Keratinocyte (primary cell): Measurements from ENCODE around the gene PODN. TPM values are rescaled to one million over a fixed set of nuclear protein-coding genes. Genes with fewer than 3 reads are reported as not detected.

Experiments
- DNase-seq: peaks from one replicate; pipeline ENCODE4 v3.0.0-alpha.2; 2011; ENCODE audit warnings: low read depth, missing footprints, low spot score
- FAIRE-seq: peaks from 2 replicates; lab custom pipeline; 2011; peaks lifted over from hg19 to GRCh38; lab: Jason Lieb, UNC
- H2AFZ ChIP-seq: 2 replicates; pipeline ENCODE4 v1.6.0; 2012; ENCODE audit warnings: low read length, control low read depth, inconsistent platforms; ENCODE audit not compliant: control insufficient read depth
- H3K27ac ChIP-seq: 2 replicates; pipeline ENCODE4 v1.5.1; 2011; ENCODE audit warnings: low read length; ENCODE audit not compliant: control insufficient read depth, insufficient read depth
- H3K27me3 ChIP-seq: 3 replicates; pipeline ENCODE4 v1.6.0; 2011; ENCODE audit warnings: low read length; ENCODE audit not compliant: control insufficient read depth, insufficient read depth; ENCODE audit errors: extremely low read depth
- H3K36me3 ChIP-seq, 2 experiments: 2 replicates in 1 of 2; 3 replicates in 1 of 2; pipeline ENCODE4 v1.5.1; 2011; ENCODE audit warnings: low read length in 2 of 2, mild to moderate bottlenecking in 1 of 2; ENCODE audit not compliant: control insufficient read depth in 2 of 2, insufficient read depth in 2 of 2; ENCODE audit errors: extremely low read depth in 1 of 2
- H3K4me1 ChIP-seq: 3 replicates; pipeline ENCODE4 v1.5.1; 2011; ENCODE audit warnings: low read length; ENCODE audit not compliant: control insufficient read depth, insufficient read depth; ENCODE audit errors: extremely low read depth
- H3K4me2 ChIP-seq: 3 replicates; pipeline ENCODE4 v1.6.0; 2011; ENCODE audit warnings: low read depth, low read length; ENCODE audit not compliant: control insufficient read depth, insufficient read depth; ENCODE audit errors: extremely low read depth
- H3K4me3 ChIP-seq, 3 experiments: fragments of 200-600 bp in 1 of 3; sonication (generic) in 1 of 3; 2 replicates in 2 of 3; 3 replicates in 1 of 3; pipeline ENCODE4 v1.5.1; 2011 to 2016; ENCODE audit warnings: low read length in 3 of 3, mild to moderate bottlenecking in 3 of 3, control low read depth in 2 of 3, inconsistent platforms in 1 of 3, low read depth in 1 of 3, mixed read lengths in 1 of 3, mixed run types in 1 of 3, moderate library complexity in 1 of 3; ENCODE audit not compliant: control insufficient read depth in 2 of 3, insufficient read depth in 2 of 3; ENCODE audit errors: extremely low read depth in 1 of 3
- H3K79me2 ChIP-seq: 2 replicates; pipeline ENCODE4 v1.6.0; 2012; ENCODE audit warnings: low read length; ENCODE audit not compliant: control insufficient read depth, insufficient read depth
- H3K9ac ChIP-seq: 3 replicates; pipeline ENCODE4 v1.6.0; 2011; ENCODE audit warnings: low read length; ENCODE audit not compliant: control insufficient read depth, insufficient read depth; ENCODE audit errors: extremely low read depth
- H3K9me1 ChIP-seq: 3 replicates; pipeline ENCODE4 v1.6.0; 2011; ENCODE audit warnings: low read length; ENCODE audit not compliant: control insufficient read depth, insufficient read depth; ENCODE audit errors: extremely low read depth
- H3K9me3 ChIP-seq: 2 replicates; pipeline ENCODE4 v1.5.1; 2012; ENCODE audit warnings: low read depth, low read length; ENCODE audit not compliant: control insufficient read depth
- H4K20me1 ChIP-seq: 3 replicates; pipeline ENCODE4 v1.6.0; 2011; ENCODE audit warnings: low read length; ENCODE audit not compliant: control insufficient read depth, insufficient read depth; ENCODE audit errors: extremely low read depth
- CTCF ChIP-seq, 3 experiments: IDR thresholded peaks in 1 of 3; conservative IDR thresholded peaks in 1 of 3; optimal IDR thresholded peaks in 1 of 3; 2 replicates in 2 of 3; 3 replicates in 1 of 3; pipeline versions ENCODE3 to v1.5.1; 2011; ENCODE audit warnings: low read length in 3 of 3, mild to moderate bottlenecking in 3 of 3, moderate library complexity in 2 of 3, control low read depth in 1 of 3, inconsistent platforms in 1 of 3; ENCODE audit not compliant: insufficient read depth in 2 of 3; ENCODE audit errors: extremely low read depth in 1 of 3
- EZH2 ChIP-seq: IDR thresholded peaks from one replicate; pipeline ENCODE4 v1.6.1; 2012; ENCODE audit warnings: inconsistent platforms, mild to moderate bottlenecking, low read length, moderate library complexity
- dilution Hi-C: fragments of 300-500 bp; cut with MboI; formaldehyde crosslinking; loops from one replicate; pipeline ENCODE4 v1.7.0; 2020; ENCODE audit warnings: low sequenced_read_pairs; ENCODE audit not compliant: extremely low pct_ligation_motif_present
- polyA plus RNA-seq, 5 experiments: library from polyadenylated mRNA; depleted of rRNA in 3 of 5; stranded (reverse) in 3 of 5; stranded (forward) in 1 of 5; unstranded in 1 of 5; fragments of >200 nt; gene quantifications; 1 replicate in 1 of 5; 2 replicates in 3 of 5; 3 replicates in 1 of 5; pipeline versions ENCODE4 v1.2.1 to v1.2.3, GENCODE V29; 2011 to 2012; ENCODE audit warnings: missing spikeins in 2 of 5, low read depth in 1 of 5, low replicate concordance in 1 of 5

PODN gene
- polyA plus RNA-seq, 1 donor (not counting 4 experiments of a cell fraction or from before 2014, with no cell fraction given): not detected

- H3K36me3 ChIP-seq: no peaks in the 10 kb centered on the region
- no peaks in the 10 kb centered on the region for H3K9me1 ChIP-seq
- peak overlapping the region; percentile 83 for H3K4me2 ChIP-seq
- peak overlapping the region; percentile 49 for H3K27ac ChIP-seq
- no peaks in the 10 kb centered on the region for H3K27me3 ChIP-seq
- H3K9me3 ChIP-seq: no peaks in the 10 kb centered on the region
- H2AFZ ChIP-seq: peak overlapping the region; percentile 89
- TF ChIP-seq EZH2: no peak
- TF ChIP-seq CTCF (optimal IDR thresholded peaks at IDR 0.05 in 1 of 3, IDR thresholded peaks at IDR 0.05 in 1 of 3, conservative IDR thresholded peaks at IDR 0.05 in 1 of 3; ENCODE audit: extremely low read depth in 1 of 3, insufficient read depth in 2 of 3, low read length in 3 of 3): no peak
- peaks cover 7% of the 10 kb centered on the region for H3K79me2 ChIP-seq
- H3K4me1 ChIP-seq: peaks cover 14% of the 10 kb centered on the region
- H3K4me3 ChIP-seq: peak overlapping the region; percentile 52 to 93 (median 89)
- FAIRE-seq: no peak
- dilution Hi-C loops: no loop called here
- DNase-seq: no peak
- H3K9ac ChIP-seq: peak overlapping the region; percentile 68
- no peaks in the 10 kb centered on the region for H4K20me1 ChIP-seq
These were observed 46.5 kb upstream of the PODN start for GRCh38 chr1:53015508-53015860.

GRCh38 chr1:53016705-53017104, 45.3 kb upstream of the PODN start:
- no peak overlapping the region for H3K27ac ChIP-seq
- H2AFZ ChIP-seq: no peak overlapping the region
- peak overlapping the region; percentile 83 for H3K4me2 ChIP-seq
- no peaks in the 10 kb centered on the region for H3K9me1 ChIP-seq
- H3K9me3 ChIP-seq: no peaks in the 10 kb centered on the region
- H3K4me3 ChIP-seq: no peak overlapping the region
- peaks cover 14% of the 10 kb centered on the region for H3K4me1 ChIP-seq
- H3K9ac ChIP-seq: no peak overlapping the region
- dilution Hi-C loops: no loop called here
- peaks cover 7% of the 10 kb centered on the region for H3K79me2 ChIP-seq
- no peaks in the 10 kb centered on the region for H3K27me3 ChIP-seq
- FAIRE-seq (no peak), DNase-seq (no peak)
- no peaks in the 10 kb centered on the region for H3K36me3 ChIP-seq
- H4K20me1 ChIP-seq: no peaks in the 10 kb centered on the region
- TF ChIP-seq EZH2 (no peak), CTCF (optimal IDR thresholded peaks at IDR 0.05 in 1 of 3, IDR thresholded peaks at IDR 0.05 in 1 of 3, conservative IDR thresholded peaks at IDR 0.05 in 1 of 3; ENCODE audit: extremely low read depth in 1 of 3, insufficient read depth in 2 of 3, low read length in 3 of 3) (no peak)
